Nephron progenitor cell (in vitro differentiated cells): ENCODE data around the gene PARD3B.
"Not testable (repeated sequence)": the region's sequence is repeated elsewhere in the genome, so short reads cannot be mapped to it uniquely, and the experiment has no call there.

ENCODE experiments used
- DNase-seq: peaks from one replicate; pipeline ENCODE4 v3.0.0; 2021
- H3K27ac Mint-ChIP-seq: 2 replicates; pipeline ENCODE4 v1.8.0; 2021; ENCODE audit warnings: mild to moderate bottlenecking, moderate library complexity, mixed read lengths
- H3K27me3 Mint-ChIP-seq: 2 replicates; pipeline ENCODE4 v1.8.0; 2021; ENCODE audit warnings: mild to moderate bottlenecking, low read depth, mixed read lengths; ENCODE audit not compliant: poor library complexity
- H3K36me3 Mint-ChIP-seq: 2 replicates; pipeline ENCODE4 v1.8.0; 2021; ENCODE audit warnings: low read depth, mixed read lengths
- H3K4me1 Mint-ChIP-seq: 2 replicates; pipeline ENCODE4 v1.8.0; 2021; ENCODE audit warnings: mixed read lengths
- H3K4me3 Mint-ChIP-seq: 2 replicates; pipeline ENCODE4 v1.8.0; 2021; ENCODE audit warnings: mild to moderate bottlenecking, moderate library complexity, mixed read lengths
- H3K9me3 Mint-ChIP-seq: 2 replicates; pipeline ENCODE4 v1.8.0; 2021; ENCODE audit warnings: mild to moderate bottlenecking, moderate library complexity, mixed read lengths
- TF ChIP-seq, protein P1 (sequence below): fragments of 200-600 bp; sonication (generic); IDR thresholded peaks from 2 replicates; pipeline ENCODE4 v1.5.0; 2021; ENCODE audit warnings: antibody characterized with exemption

PARD3B gene

GRCh38 chr2:204545861-204546735, 823 bp downstream of the PARD3B start:
- Mint-ChIP-seq H3K36me3 (no peaks in the 10 kb centered on the region), H3K4me3 (peak overlapping the region; percentile 85), H3K9me3 (no peaks in the 10 kb centered on the region), H3K27me3 (peaks cover 60% of the 10 kb centered on the region), H3K4me1 (peaks cover 17% of the 10 kb centered on the region), H3K27ac (no peak overlapping the region)
- TF ChIP-seq, protein P1, sequence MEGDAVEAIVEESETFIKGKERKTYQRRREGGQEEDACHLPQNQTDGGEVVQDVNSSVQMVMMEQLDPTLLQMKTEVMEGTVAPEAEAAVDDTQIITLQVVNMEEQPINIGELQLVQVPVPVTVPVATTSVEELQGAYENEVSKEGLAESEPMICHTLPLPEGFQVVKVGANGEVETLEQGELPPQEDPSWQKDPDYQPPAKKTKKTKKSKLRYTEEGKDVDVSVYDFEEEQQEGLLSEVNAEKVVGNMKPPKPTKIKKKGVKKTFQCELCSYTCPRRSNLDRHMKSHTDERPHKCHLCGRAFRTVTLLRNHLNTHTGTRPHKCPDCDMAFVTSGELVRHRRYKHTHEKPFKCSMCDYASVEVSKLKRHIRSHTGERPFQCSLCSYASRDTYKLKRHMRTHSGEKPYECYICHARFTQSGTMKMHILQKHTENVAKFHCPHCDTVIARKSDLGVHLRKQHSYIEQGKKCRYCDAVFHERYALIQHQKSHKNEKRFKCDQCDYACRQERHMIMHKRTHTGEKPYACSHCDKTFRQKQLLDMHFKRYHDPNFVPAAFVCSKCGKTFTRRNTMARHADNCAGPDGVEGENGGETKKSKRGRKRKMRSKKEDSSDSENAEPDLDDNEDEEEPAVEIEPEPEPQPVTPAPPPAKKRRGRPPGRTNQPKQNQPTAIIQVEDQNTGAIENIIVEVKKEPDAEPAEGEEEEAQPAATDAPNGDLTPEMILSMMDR = no peak
- DNase-seq = peak; percentile 32

DNA sequence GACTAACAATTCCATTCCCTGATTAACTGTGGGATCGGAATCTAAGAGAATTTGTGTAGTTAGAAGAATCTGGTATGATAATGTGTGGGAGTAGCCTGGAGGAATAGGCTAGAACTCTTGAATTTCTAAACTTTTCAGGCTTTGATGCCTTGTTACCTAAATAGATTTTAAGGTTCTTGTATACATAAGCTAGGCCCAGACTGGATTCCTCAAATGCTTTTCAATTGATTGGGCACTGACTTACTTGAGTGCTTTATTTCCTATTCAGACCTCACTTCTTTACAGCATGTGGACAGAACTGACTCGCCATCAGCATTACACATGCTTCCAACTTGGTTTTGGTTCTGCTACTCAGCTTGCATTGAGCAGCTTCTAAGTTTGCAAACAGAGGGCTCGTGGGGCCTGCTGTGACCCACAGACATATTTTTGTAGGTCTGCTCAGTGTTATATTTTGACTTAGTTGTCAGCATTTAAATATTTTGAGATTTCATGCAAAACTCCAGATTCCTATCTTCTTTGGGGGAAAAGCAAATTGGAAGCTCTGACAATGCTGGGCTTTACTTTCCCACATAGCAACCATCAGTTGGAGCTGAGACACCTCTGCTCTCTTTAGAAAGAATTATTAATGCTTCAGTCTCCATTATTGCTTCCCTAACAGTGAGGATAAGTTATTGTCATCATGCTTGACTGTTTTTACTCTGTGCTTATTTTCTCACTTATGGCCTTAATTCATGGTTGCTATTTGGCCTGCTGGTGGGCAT, 5.7 kb downstream of the PARD3B start:
- Mint-ChIP-seq H3K4me3 (no peak overlapping the region), H3K9me3 (no peaks in the 10 kb centered on the region), H3K4me1 (peaks cover 12% of the 10 kb centered on the region), H3K27me3 (peaks cover 27% of the 10 kb centered on the region), H3K27ac (no peak overlapping the region), H3K36me3 (peaks cover 4% of the 10 kb centered on the region)
- TF ChIP-seq, protein P1 = no peak
- no peak for DNase-seq

GRCh38 chr2:204551512-204551863, 6.2 kb downstream of the PARD3B start:
- Mint-ChIP-seq H3K27me3 (peaks cover 21% of the 10 kb centered on the region), H3K4me3 (no peak overlapping the region), H3K9me3 (no peaks in the 10 kb centered on the region), H3K4me1 (peaks cover 6% of the 10 kb centered on the region), H3K36me3 (peaks cover 4% of the 10 kb centered on the region), H3K27ac (no peak overlapping the region)
- no peak for DNase-seq
- TF ChIP-seq, protein P1 = no peak

GRCh38 chr2:204557604-204558003, 12.3 kb downstream of the PARD3B start:
- H3K27me3 Mint-ChIP-seq = no peaks in the 10 kb centered on the region

DNA sequence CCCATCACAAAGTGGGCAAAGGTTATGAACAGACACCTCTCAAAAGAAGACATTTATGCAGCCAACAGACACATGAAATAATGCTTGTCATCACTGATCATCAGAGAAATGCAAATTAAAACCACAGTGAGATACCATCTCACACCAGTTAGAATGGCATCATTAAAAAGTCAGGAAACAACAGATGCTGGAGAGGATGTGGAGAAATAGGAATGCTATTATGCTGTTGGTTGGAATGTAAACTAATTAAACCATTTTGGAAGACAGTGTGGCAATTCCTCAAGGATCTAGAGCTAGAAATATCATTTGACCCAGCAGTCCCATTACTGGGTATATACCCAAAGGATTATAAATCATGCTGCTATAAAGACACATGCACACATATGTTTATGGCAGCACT, 14.1 kb downstream of the PARD3B start:
- not testable (repeated sequence) for DNase-seq, H3K27me3 Mint-ChIP-seq, H3K36me3 Mint-ChIP-seq, H3K27ac Mint-ChIP-seq, H3K4me3 Mint-ChIP-seq, H3K4me1 Mint-ChIP-seq
- peaks cover 13% of the 10 kb centered on the region for H3K9me3 Mint-ChIP-seq

More at GRCh38 chr2:204557604-204558003, 12.3 kb downstream of the PARD3B start:
- Mint-ChIP-seq H3K27ac (no peak overlapping the region), H3K4me1 (no peaks in the 10 kb centered on the region), H3K4me3 (no peak overlapping the region), H3K9me3 (peaks cover 13% of the 10 kb centered on the region), H3K36me3 (peaks cover 12% of the 10 kb centered on the region)
- DNase-seq = no peak
- TF ChIP-seq, protein P1 = no peak

DNA sequence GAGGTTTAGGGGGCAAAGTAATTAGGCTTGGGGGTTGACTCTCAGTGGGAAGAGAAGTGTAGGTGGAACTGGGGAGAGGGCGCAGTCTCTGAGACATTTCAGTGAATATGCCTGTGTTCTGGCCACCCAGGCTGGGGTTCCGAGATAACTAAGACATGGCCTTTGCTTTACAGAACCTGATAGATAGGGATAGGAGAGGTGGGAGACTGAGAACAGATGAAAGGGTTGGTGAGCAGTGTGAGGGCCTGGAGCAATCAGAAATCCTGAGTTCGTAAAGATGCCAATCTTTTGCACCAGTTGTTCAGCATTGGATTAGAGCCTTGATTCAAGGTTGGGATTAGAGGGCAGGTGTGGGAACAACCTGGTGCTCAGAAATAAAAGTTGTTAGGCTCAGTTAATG, 15.6 kb downstream of the PARD3B start:
- TF ChIP-seq, protein P1 = no peak
- no peak for DNase-seq
- peaks cover 8% of the 10 kb centered on the region for H3K36me3 Mint-ChIP-seq

More for the DNA sequence above, 15.6 kb downstream of the PARD3B start:
- peaks cover 13% of the 10 kb centered on the region for H3K9me3 Mint-ChIP-seq
- no peaks in the 10 kb centered on the region for H3K4me1 Mint-ChIP-seq
- H3K4me3 Mint-ChIP-seq = no peak overlapping the region
- no peak overlapping the region for H3K27ac Mint-ChIP-seq
- no peaks in the 10 kb centered on the region for H3K27me3 Mint-ChIP-seq
